HepG2 (cell line): ENCODE data around the gene ARHGAP12. TPM values are rescaled to one million over a fixed set of nuclear protein-coding genes. Genes with fewer than 3 reads are reported as not detected.
A peak's percentile ranks its signal among the peaks of the same experiment; 100 is the strongest.

Experiments used
- AKAP8 ChIP-seq: sonication (generic); formaldehyde crosslinking; IDR thresholded peaks from 2 replicates; pipeline ENCODE4 v1.5.1; 2020; ENCODE audit warnings: mild to moderate bottlenecking, missing genetic modification reagents
- CREM ChIP-seq, 2 experiments: sonication (generic) in 1 of 2; formaldehyde crosslinking in 1 of 2; IDR thresholded peaks; 2 replicates each; pipeline versions ENCODE4 v1.4.0 to v1.6.1; 2016 to 2020; ENCODE audit warnings: antibody characterized with exemption in 1 of 2, mild to moderate bottlenecking in 1 of 2, missing genetic modification reagents in 1 of 2
- GATAD1 ChIP-seq: IDR thresholded peaks from 2 replicates; pipeline ENCODE4 v1.6.1; 2016; ENCODE audit warnings: missing genetic modification reagents, missing compliant biosample characterization
- MED13 ChIP-seq: sonication (generic); formaldehyde crosslinking; IDR thresholded peaks from 2 replicates; pipeline ENCODE4 v1.5.0; 2020; ENCODE audit warnings: missing genetic modification reagents
- NFRKB ChIP-seq: fragments of 450-650 bp; IDR thresholded peaks from 2 replicates; pipeline ENCODE4 v1.6.1; 2017
- NRL ChIP-seq: sonication (generic); formaldehyde crosslinking; IDR thresholded peaks from 2 replicates; pipeline ENCODE4 v1.5.0; 2020; ENCODE audit warnings: missing genetic modification reagents, mild to moderate bottlenecking, moderate library complexity, borderline replicate concordance
- PHF5A ChIP-seq: IDR thresholded peaks from one replicate; pipeline ENCODE4 v1.6.1; 2018; ENCODE audit warnings: low read depth, missing genetic modification reagents; ENCODE audit not compliant: unreplicated experiment
- SALL1 ChIP-seq: sonication (generic); formaldehyde crosslinking; IDR thresholded peaks from 2 replicates; pipeline ENCODE4 v1.8.0; 2022; ENCODE audit warnings: mild to moderate bottlenecking, missing genetic modification reagents
- SIN3B ChIP-seq: fragments of 150-350 bp; IDR thresholded peaks from 2 replicates; pipeline ENCODE4 v1.6.1; 2014; ENCODE audit warnings: low read length
- SOX13 ChIP-seq, 3 experiments: fragments of 450-650 bp in 1 of 3; sonication (generic) in 1 of 3; formaldehyde crosslinking in 1 of 3; IDR thresholded peaks in 2 of 3; conservative IDR thresholded peaks in 1 of 3; 2 replicates each; pipeline versions ENCODE4 v1.5.0 to v1.6.1; 2016 to 2020; ENCODE audit warnings: antibody characterized with exemption in 1 of 3, mild to moderate bottlenecking in 1 of 3, missing compliant biosample characterization in 1 of 3, missing genetic modification reagents in 1 of 3, moderate library complexity in 1 of 3
- STAG1 ChIP-seq: sonication (generic); formaldehyde crosslinking; IDR thresholded peaks from 2 replicates; pipeline ENCODE4 v1.4.0; 2020; ENCODE audit warnings: missing genetic modification reagents
- ZFX ChIP-seq: sonication (generic); formaldehyde crosslinking; IDR thresholded peaks from 2 replicates; pipeline ENCODE4 v1.4.0; 2020; ENCODE audit warnings: mild to moderate bottlenecking, low read depth, missing genetic modification reagents, moderate library complexity
- ZFY ChIP-seq: sonication (generic); formaldehyde crosslinking; IDR thresholded peaks from 2 replicates; pipeline ENCODE4 v1.4.0; 2020; ENCODE audit warnings: missing genetic modification reagents
- ZNF274 ChIP-seq: sonication (generic); formaldehyde crosslinking; IDR thresholded peaks from 2 replicates; pipeline ENCODE4 v1.5.1; 2020; ENCODE audit warnings: mild to moderate bottlenecking, missing genetic modification reagents
- ZNF326 ChIP-seq: sonication (generic); formaldehyde crosslinking; IDR thresholded peaks from 2 replicates; pipeline ENCODE4 v1.4.0; 2020; ENCODE audit warnings: missing genetic modification reagents, borderline replicate concordance
- ZNF335 ChIP-seq: sonication (generic); formaldehyde crosslinking; IDR thresholded peaks from 2 replicates; pipeline ENCODE4 v1.4.0; 2020; ENCODE audit warnings: missing genetic modification reagents
- ZSCAN21 ChIP-seq: sonication (generic); formaldehyde crosslinking; IDR thresholded peaks from 2 replicates; pipeline ENCODE4 v1.8.0; 2022; ENCODE audit warnings: mild to moderate bottlenecking, missing genetic modification reagents, moderate library complexity, borderline replicate concordance
- polyA plus RNA-seq, 8 experiments: library from polyadenylated mRNA; depleted of rRNA in 3 of 8; stranded (reverse) in 7 of 8; unstranded in 1 of 8; fragments of >200 nt; fragmentation: Illumina TruSeq in 4 of 8; extraction: Trizol in 4 of 8; gene quantifications; 2 replicates each; pipeline versions ENCODE4 v1.2.1 to v1.2.3, GENCODE V29; 2011 to 2016; ENCODE audit warnings: low read depth in 4 of 8, missing spikeins in 1 of 8, mixed read lengths in 1 of 8; ENCODE audit not compliant: insufficient read depth in 1 of 8
- total RNA-seq, 5 experiments: library from RNA; depleted of rRNA; stranded (reverse); fragments of >200 nt; fragmentation: Illumina TruSeq; extraction: Trizol; gene quantifications; 2 replicates each; pipeline ENCODE4 v1.2.3, GENCODE V29; 2016; ENCODE audit warnings: low read depth in 1 of 5
- TF ChIP-seq, protein P1 (sequence below): sonication (generic); formaldehyde crosslinking; IDR thresholded peaks from 2 replicates; pipeline ENCODE4 v1.5.0; 2020; ENCODE audit warnings: missing genetic modification reagents, mild to moderate bottlenecking, borderline replicate concordance
- TF ChIP-seq, protein P2 (sequence below): sonication (generic); formaldehyde crosslinking; IDR thresholded peaks from 2 replicates; pipeline ENCODE4 v1.4.0; 2020; ENCODE audit warnings: mild to moderate bottlenecking, missing genetic modification reagents
- TF ChIP-seq, protein P3 (sequence below), 2 experiments: sonication (generic) in 1 of 2; formaldehyde crosslinking in 1 of 2; IDR thresholded peaks; 2 replicates each; pipeline versions ENCODE4 v1.4.0 to v1.6.1; 2018 to 2020; ENCODE audit warnings: missing genetic modification reagents in 2 of 2, borderline replicate concordance in 1 of 2, low read depth in 1 of 2, mild to moderate bottlenecking in 1 of 2, missing biosample characterization in 1 of 2
- TF ChIP-seq, protein P4 (sequence below), 2 experiments: sonication (generic) in 1 of 2; formaldehyde crosslinking in 1 of 2; IDR thresholded peaks; 2 replicates each; pipeline versions ENCODE4 v1.5.1 to v1.6.1; 2011 to 2020; ENCODE audit warnings: borderline replicate concordance in 1 of 2, low read depth in 1 of 2, low read length in 1 of 2, mild to moderate bottlenecking in 1 of 2, missing genetic modification reagents in 1 of 2, moderate library complexity in 1 of 2
- TF ChIP-seq, protein P5 (sequence below): sonication (generic); formaldehyde crosslinking; IDR thresholded peaks from 2 replicates; pipeline ENCODE4 v1.5.1; 2020; ENCODE audit warnings: missing genetic modification reagents, mild to moderate bottlenecking, borderline replicate concordance

The ARHGAP12 gene
- total and polyA plus RNA-seq, 2 of the 13 experiments (the other 11 are each of a cell fraction or from before 2014, with no cell fraction given) = 25.0 to 54.6 TPM

DNA sequence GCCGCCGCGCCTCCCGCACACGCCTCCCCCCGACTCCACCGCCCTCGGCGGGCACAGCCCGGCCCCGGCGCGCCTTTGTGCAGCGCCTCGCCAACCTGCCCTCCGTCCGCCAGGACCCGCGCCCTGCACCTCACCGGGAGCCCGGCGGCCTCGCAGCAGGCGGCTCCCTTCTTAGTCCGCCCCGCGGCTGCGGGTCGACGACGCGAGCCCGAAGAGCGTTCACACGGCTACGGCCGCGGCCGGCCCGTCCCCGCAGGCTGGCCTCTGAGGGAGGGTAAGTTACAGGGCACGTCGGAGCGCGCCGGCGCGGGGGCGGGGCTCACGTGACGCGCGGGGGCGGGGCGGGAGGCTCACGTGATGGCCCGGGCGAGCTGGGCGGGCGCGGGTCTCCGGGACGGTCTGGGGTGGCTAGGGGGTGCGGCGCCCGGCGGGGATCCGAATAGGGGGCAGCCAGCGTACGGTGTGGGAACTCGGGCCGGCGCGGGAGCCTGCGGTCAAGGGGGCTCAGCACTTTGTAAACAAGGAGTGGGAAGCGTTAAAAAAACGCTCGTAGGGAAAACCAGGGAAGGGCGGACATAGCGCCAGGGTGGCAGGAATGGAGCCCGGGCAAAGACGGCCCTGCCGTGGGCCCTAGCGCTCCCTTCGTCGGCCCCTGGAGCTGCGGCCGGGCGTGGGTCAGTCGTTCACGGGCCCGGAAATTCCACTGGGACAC is at the start of gene ARHGAP12 (continued):
- TF ChIP-seq NRL (peak; percentile 90), PHF5A (CRISPR knock-in tag) (peak; percentile 21), SIN3B (no peak), ZFX (peak; percentile 75), SALL1 (CRISPR knock-in tag) (peak; percentile 73), MED13 (peak; percentile 45; the same call in 1 of the 2 replicates), ZSCAN21 (CRISPR knock-in tag) (peak; percentile 60; the same call in 1 of the 2 replicates), GATAD1 (CRISPR knock-in tag) (peak; percentile 34; the same call in 1 of the 2 replicates), AKAP8 (CRISPR knock-in tag) (no peak), ZNF274 (peak; percentile 28), STAG1 (CRISPR knock-in tag) (no peak), CREM (IDR thresholded peaks at IDR 0.05) (no peak), CREM (CRISPR knock-in tag; IDR thresholded peaks at IDR 0.05) (no peak), NFRKB (no peak), ZNF335 (CRISPR knock-in tag) (no peak), SOX13 (IDR thresholded peaks at IDR 0.05) (no peak), SOX13 (CRISPR knock-in tag; conservative IDR thresholded peaks at IDR 0.05 in 1 of 2, IDR thresholded peaks at IDR 0.05 in 1 of 2) (peak; percentile 38 to 61; a peak in 1 of 4 replicates), ZFY (CRISPR knock-in tag) (peak; percentile 79), ZNF326 (no peak)
- TF ChIP-seq, protein P1, sequence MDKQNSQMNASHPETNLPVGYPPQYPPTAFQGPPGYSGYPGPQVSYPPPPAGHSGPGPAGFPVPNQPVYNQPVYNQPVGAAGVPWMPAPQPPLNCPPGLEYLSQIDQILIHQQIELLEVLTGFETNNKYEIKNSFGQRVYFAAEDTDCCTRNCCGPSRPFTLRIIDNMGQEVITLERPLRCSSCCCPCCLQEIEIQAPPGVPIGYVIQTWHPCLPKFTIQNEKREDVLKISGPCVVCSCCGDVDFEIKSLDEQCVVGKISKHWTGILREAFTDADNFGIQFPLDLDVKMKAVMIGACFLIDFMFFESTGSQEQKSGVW = no peak
- TF ChIP-seq, protein P2, sequence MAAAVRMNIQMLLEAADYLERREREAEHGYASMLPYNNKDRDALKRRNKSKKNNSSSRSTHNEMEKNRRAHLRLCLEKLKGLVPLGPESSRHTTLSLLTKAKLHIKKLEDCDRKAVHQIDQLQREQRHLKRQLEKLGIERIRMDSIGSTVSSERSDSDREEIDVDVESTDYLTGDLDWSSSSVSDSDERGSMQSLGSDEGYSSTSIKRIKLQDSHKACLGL (CRISPR knock-in tag) = peak; percentile 43; the same call in 1 of the 2 replicates
- TF ChIP-seq, protein P3, sequence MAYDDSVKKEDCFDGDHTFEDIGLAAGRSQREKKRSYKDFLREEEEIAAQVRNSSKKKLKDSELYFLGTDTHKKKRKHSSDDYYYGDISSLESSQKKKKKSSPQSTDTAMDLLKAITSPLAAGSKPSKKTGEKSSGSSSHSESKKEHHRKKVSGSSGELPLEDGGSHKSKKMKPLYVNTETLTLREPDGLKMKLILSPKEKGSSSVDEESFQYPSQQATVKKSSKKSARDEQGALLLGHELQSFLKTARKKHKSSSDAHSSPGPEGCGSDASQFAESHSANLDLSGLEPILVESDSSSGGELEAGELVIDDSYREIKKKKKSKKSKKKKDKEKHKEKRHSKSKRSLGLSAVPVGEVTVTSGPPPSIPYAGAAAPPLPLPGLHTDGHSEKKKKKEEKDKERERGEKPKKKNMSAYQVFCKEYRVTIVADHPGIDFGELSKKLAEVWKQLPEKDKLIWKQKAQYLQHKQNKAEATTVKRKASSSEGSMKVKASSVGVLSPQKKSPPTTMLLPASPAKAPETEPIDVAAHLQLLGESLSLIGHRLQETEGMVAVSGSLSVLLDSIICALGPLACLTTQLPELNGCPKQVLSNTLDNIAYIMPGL (CRISPR knock-in tag; IDR thresholded peaks at IDR 0.05; ENCODE audit: borderline replicate concordance in 1 of 2, low read depth in 1 of 2) = peak in 1 of 2 experiments; percentile 40; a peak in 1 of 4 replicates
- TF ChIP-seq, protein P4, sequence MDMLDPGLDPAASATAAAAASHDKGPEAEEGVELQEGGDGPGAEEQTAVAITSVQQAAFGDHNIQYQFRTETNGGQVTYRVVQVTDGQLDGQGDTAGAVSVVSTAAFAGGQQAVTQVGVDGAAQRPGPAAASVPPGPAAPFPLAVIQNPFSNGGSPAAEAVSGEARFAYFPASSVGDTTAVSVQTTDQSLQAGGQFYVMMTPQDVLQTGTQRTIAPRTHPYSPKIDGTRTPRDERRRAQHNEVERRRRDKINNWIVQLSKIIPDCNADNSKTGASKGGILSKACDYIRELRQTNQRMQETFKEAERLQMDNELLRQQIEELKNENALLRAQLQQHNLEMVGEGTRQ (IDR thresholded peaks at IDR 0.05; ENCODE audit: low read depth, low read length) = peak; percentile 76; the same call in 1 of the 2 replicates
- TF ChIP-seq, protein P4 (CRISPR knock-in tag; IDR thresholded peaks at IDR 0.05; ENCODE audit: borderline replicate concordance) = peak; percentile 61
- TF ChIP-seq, protein P5, sequence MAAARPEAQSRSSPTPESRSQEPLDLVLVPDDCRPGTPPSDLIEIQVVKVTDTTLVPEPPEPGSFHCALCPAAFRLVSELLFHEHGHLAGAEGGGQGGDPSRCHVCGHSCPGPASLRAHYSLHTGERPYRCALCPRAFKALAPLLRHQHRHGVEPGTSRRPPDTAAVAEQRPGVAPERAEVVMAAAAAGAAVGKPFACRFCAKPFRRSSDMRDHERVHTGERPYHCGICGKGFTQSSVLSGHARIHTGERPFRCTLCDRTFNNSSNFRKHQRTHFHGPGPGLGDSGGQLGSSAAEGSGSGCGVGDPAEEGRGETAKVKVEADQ (CRISPR knock-in tag) = 0 out of 2 replicates have a peak, but pooled peaks have one; percentile 12
